ENCODE measurements around the gene TMEM132C.

TMEM132C gene

DNA sequence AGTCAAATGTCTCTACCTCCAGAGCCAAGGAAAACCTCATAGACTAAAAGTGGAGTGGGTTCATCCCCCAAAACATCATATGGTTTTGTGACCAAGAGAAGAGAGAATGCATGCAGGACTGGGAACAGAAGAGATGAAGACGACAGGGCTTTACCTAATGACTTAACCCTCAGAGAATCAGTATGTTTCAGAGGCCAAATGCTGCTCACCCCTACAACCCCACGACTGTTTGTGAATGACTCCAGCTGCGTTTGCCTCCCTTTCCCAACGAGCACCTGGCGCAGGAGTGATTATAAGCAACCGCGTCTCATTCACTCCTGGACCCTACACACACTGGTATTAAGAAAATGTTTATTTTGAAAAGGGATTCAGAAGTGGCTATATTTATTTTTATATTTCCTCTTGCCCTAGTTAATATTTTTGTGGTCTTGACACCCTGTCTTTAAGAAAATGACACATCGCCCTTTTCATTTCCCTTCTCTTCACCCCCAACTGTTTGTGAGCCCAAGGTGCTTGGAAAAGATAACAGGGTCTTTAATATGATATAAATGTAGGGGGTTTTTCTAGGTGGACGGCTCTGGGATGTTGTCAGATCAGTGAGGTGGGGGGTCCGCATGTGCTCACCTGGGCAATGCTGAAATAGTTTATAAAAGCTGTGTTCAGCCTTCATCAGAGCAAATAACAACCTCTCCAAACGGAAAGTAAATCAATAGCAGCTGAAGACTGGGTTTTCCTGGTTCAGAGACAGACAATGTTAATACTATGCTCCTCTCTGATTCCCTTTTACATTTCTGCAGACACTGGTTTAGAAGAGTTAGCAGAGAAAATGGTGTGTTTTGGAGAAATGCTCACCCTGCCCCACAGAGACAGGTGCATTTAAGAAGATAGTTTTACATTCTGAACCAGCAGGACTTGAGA lies 479.1 kb downstream of the TMEM132C start:
- H3K36me3 ChIP-seq (ENCODE audit: control insufficient read depth in 5 of 5, insufficient read depth in 5 of 5, low read length in 5 of 5) = no peaks in the 10 kb centered on the region
- no peak overlapping the region for H3K9ac ChIP-seq (ENCODE audit: low read length in 5 of 5)
- no peak overlapping the region for H3K4me3 ChIP-seq (ENCODE audit: low read depth in 1 of 5, low read length in 5 of 5)
- H3K4me1 ChIP-seq (ENCODE audit: control insufficient read depth in 5 of 5, insufficient read depth in 5 of 5, low read length in 5 of 5) = no peaks in the 10 kb centered on the region
- no peak overlapping the region for H3K27ac ChIP-seq (ENCODE audit: low read depth, low read length)
- H3K9me3 ChIP-seq (ENCODE audit: control insufficient read depth in 5 of 5, low read length in 5 of 5) = no peaks in the 10 kb centered on the region
- peaks cover 0 to 12% (median 0%) of the 10 kb centered on the region in 5 donors for H3K27me3 ChIP-seq (ENCODE audit: control insufficient read depth in 5 of 5, insufficient read depth in 4 of 5, low read length in 5 of 5)

DNA sequence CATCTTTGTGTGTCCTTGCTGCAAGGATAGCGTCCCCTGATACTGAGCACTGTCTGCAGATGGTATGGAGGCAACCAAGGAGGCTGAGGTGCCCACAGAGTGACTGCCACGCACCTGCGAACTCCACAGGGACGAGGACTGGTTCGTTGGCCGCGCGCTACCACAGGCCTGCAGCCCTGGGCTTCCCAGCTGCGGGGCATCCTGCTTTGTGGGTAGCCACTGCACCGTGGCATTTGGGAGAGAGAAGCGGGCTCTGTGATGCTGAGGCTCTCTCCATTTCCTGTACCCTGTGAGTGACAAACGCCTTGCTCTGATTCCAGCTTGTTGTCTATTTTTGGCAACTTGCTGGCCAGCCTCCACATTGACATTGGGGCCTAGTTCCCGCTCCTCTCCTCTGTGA lies 480.5 kb downstream of the TMEM132C start:
- Histone ChIP-seq H3K36me3 (ENCODE audit: control insufficient read depth in 5 of 5, insufficient read depth in 5 of 5, low read length in 5 of 5) (no peaks in the 10 kb centered on the region), H3K9ac (ENCODE audit: low read length in 5 of 5) (no peak overlapping the region), H3K4me1 (ENCODE audit: control insufficient read depth in 5 of 5, insufficient read depth in 5 of 5, low read length in 5 of 5) (no peaks in the 10 kb centered on the region), H3K27me3 (ENCODE audit: control insufficient read depth in 5 of 5, insufficient read depth in 4 of 5, low read length in 5 of 5) (peaks cover 0 to 12% (median 0%) of the 10 kb centered on the region in 5 donors), H3K27ac (ENCODE audit: low read depth, low read length) (no peak overlapping the region), H3K4me3 (ENCODE audit: low read depth in 1 of 5, low read length in 5 of 5) (no peak overlapping the region), H3K9me3 (ENCODE audit: control insufficient read depth in 5 of 5, low read length in 5 of 5) (no peaks in the 10 kb centered on the region)

DNA sequence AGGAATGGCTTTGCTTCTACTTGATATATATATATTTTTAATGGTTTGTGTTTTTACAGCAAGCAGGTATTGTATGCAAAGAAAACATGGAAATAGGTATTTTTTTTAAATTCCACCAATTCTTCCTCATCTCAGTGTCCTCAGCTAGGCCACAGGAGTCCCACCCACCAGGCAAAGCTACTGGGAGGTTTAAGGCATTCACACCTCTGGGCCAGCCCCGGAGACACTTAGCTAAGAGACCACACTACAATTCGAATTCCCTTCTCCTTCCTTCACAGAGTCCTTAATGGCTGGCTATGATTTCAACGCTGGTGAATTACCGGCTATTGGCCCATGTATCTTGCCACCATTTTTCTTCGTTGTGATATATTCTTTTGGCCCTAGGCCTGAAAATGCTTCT lies 485.4 kb downstream of the TMEM132C start:
- H3K4me3 ChIP-seq (ENCODE audit: low read depth in 1 of 5, low read length in 5 of 5) = no peak overlapping the region
- H3K27me3 ChIP-seq (ENCODE audit: control insufficient read depth in 5 of 5, insufficient read depth in 4 of 5, low read length in 5 of 5) = peaks cover 0 to 8% (median 0%) of the 10 kb centered on the region in 5 donors
- peaks cover 0 to 2% (median 0%) of the 10 kb centered on the region in 5 donors for H3K9me3 ChIP-seq (ENCODE audit: control insufficient read depth in 5 of 5, low read length in 5 of 5)
- no peaks in the 10 kb centered on the region for H3K36me3 ChIP-seq (ENCODE audit: control insufficient read depth in 5 of 5, insufficient read depth in 5 of 5, low read length in 5 of 5)
- no peak overlapping the region for H3K9ac ChIP-seq (ENCODE audit: low read length in 5 of 5)
- no peak overlapping the region for H3K27ac ChIP-seq (ENCODE audit: low read depth, low read length)
- H3K4me1 ChIP-seq (ENCODE audit: control insufficient read depth in 5 of 5, insufficient read depth in 5 of 5, low read length in 5 of 5) = no peaks in the 10 kb centered on the region

DNA sequence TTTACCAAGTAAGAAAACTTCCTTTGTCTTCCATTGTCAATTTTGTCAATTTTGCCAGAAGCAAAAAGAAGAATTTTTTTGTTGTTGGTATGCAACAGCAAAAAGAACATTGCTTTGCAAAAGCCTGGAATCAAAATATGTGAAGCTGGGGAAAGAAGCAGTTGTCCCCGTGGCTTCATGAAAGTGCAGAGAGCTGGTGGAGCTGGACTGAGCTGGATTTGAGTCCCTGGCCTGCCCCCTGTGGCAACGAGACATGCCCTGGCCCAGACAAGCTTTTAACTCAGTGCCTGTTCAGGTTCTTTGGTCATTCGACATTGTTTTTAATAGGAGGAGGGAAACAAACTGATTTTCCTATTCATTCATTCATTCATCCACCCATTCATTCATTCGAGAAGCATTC lies 486.5 kb downstream of the TMEM132C start:
- Histone ChIP-seq H3K27ac (ENCODE audit: low read depth, low read length) (no peak overlapping the region), H3K9ac (ENCODE audit: low read length in 5 of 5) (no peak overlapping the region), H3K4me1 (ENCODE audit: control insufficient read depth in 5 of 5, insufficient read depth in 5 of 5, low read length in 5 of 5) (no peaks in the 10 kb centered on the region), H3K36me3 (ENCODE audit: control insufficient read depth in 5 of 5, insufficient read depth in 5 of 5, low read length in 5 of 5) (no peaks in the 10 kb centered on the region), H3K4me3 (ENCODE audit: low read depth in 1 of 5, low read length in 5 of 5) (no peak overlapping the region), H3K27me3 (ENCODE audit: control insufficient read depth in 5 of 5, insufficient read depth in 4 of 5, low read length in 5 of 5) (peaks cover 0 to 4% (median 0%) of the 10 kb centered on the region in 5 donors), H3K9me3 (ENCODE audit: control insufficient read depth in 5 of 5, low read length in 5 of 5) (peaks cover 0 to 2% (median 0%) of the 10 kb centered on the region in 5 donors)

DNA sequence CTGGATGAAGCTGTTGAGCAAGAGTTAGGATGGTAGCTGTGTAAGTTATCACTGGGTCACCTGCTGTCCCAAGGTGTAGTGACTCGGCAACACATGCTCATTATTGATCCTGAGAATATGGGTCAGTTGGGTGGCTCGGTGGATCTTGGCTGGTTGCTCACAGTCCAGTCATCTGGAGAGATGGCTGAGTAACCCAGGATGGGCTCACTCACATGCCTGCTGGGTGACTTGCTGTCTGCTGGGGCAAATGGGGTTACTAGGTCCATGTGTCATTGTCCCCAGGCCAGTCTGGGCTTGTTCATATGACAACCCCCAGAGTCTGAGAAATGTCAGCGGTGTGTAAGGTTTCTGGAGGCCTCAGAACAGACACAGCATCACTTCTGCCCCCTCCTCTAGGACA lies 487.3 kb downstream of the TMEM132C start:
- H3K27ac ChIP-seq (ENCODE audit: low read depth, low read length) = no peak overlapping the region
- H3K4me1 ChIP-seq (ENCODE audit: control insufficient read depth in 5 of 5, insufficient read depth in 5 of 5, low read length in 5 of 5) = no peaks in the 10 kb centered on the region
- H3K36me3 ChIP-seq (ENCODE audit: control insufficient read depth in 5 of 5, insufficient read depth in 5 of 5, low read length in 5 of 5) = no peaks in the 10 kb centered on the region
- H3K4me3 ChIP-seq (ENCODE audit: low read depth in 1 of 5, low read length in 5 of 5) = no peak overlapping the region
- H3K27me3 ChIP-seq (ENCODE audit: control insufficient read depth in 5 of 5, insufficient read depth in 4 of 5, low read length in 5 of 5) = peaks cover 0 to 4% (median 0%) of the 10 kb centered on the region in 5 donors
- no peak overlapping the region for H3K9ac ChIP-seq (ENCODE audit: low read length in 5 of 5)
- peaks cover 0 to 2% (median 0%) of the 10 kb centered on the region in 5 donors for H3K9me3 ChIP-seq (ENCODE audit: control insufficient read depth in 5 of 5, low read length in 5 of 5)

DNA sequence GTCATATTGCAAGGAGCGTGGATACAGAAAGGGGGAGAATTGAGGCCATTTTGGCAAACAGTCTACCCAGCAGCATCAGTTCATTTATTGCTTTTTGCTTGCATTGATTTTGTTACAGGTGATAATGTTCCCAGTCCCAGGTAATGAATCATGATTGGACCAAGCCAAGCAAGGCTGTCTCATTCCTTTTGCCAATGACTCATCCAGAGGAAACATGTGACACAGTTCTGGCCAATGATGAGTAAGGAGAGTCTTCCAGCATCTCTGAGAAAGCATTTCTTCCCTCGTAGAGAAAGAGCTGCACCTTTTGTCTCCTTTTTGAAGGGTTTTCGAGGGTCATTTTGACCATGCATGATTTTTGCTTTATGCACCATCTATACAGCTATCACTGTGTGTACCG lies 488.6 kb downstream of the TMEM132C start:
- Histone ChIP-seq H3K36me3 (ENCODE audit: control insufficient read depth in 5 of 5, insufficient read depth in 5 of 5, low read length in 5 of 5) (no peaks in the 10 kb centered on the region), H3K4me1 (ENCODE audit: control insufficient read depth in 5 of 5, insufficient read depth in 5 of 5, low read length in 5 of 5) (no peaks in the 10 kb centered on the region)

More for the DNA sequence above, 488.6 kb downstream of the TMEM132C start:
- Histone ChIP-seq H3K4me3 (ENCODE audit: low read depth in 1 of 5, low read length in 5 of 5) (no peak overlapping the region), H3K9me3 (ENCODE audit: control insufficient read depth in 5 of 5, low read length in 5 of 5) (peaks cover 0 to 2% (median 0%) of the 10 kb centered on the region in 5 donors), H3K9ac (ENCODE audit: low read length in 5 of 5) (no peak overlapping the region), H3K27me3 (ENCODE audit: control insufficient read depth in 5 of 5, insufficient read depth in 4 of 5, low read length in 5 of 5) (peaks cover 0 to 10% (median 3%) of the 10 kb centered on the region in 5 donors), H3K27ac (ENCODE audit: low read depth, low read length) (no peak overlapping the region)
